Panc1 (cell line): ENCODE measurements around the gene NRCAM. TPM values are rescaled to one million over a fixed set of nuclear protein-coding genes. Genes with fewer than 3 reads are reported as not detected.

Experiments
- ATAC-seq: fragments of 200-7000 bp; cut with Tn5 transposase; 2 replicates; pipeline ENCODE4 v1.9.1; 2020; ENCODE audit warnings: mild to moderate bottlenecking, moderate library complexity
- BruUV-seq: library from RNA; stranded (reverse); fragments of 400-500 nt; replicated peaks from 2 replicates; lab custom pipeline; 2021; lab: Mats Ljungman, UMichigan
- CTCF ChIA-PET: fragments of 300-600 bp; sonication (Branson Sonifier 250); formaldehyde crosslinking; loops from one replicate; lab custom pipeline; 2022; ENCODE audit warnings: antibody characterized with exemption; lab: Charles Lee
- POLR2A ChIA-PET: fragments of 300-600 bp; sonication (Branson Sonifier 250); formaldehyde crosslinking; loops from one replicate; lab custom pipeline; 2022; ENCODE audit warnings: antibody characterized with exemption; lab: Charles Lee
- DNase-seq: peaks from one replicate; pipeline ENCODE4 v3.0.0-alpha.2; 2010; ENCODE audit warnings: low read depth, low spot score
- H3K27ac ChIP-seq: 2 replicates; pipeline ENCODE4 v1.5.1; 2011; ENCODE audit warnings: mild to moderate bottlenecking, low read length, inconsistent platforms
- H3K27me3 ChIP-seq: fragments of 200-500 bp; sonication (Bioruptor generic); 2 replicates; pipeline ENCODE4 v1.6.0; 2014; ENCODE audit warnings: low read length, inconsistent platforms; ENCODE audit not compliant: control insufficient read depth, insufficient read depth
- H3K36me3 ChIP-seq: fragments of 200-500 bp; sonication (Bioruptor generic); 2 replicates; pipeline ENCODE4 v1.5.1; 2014; ENCODE audit warnings: inconsistent platforms, mild to moderate bottlenecking, low read length, moderate library complexity; ENCODE audit not compliant: control insufficient read depth, insufficient read depth
- H3K4me1 ChIP-seq: 2 replicates; pipeline ENCODE4 v1.5.1; 2011; ENCODE audit warnings: inconsistent platforms, mild to moderate bottlenecking, low read length, moderate library complexity; ENCODE audit not compliant: control insufficient read depth, insufficient read depth
- H3K4me3 ChIP-seq, 2 experiments: 2 replicates each; pipeline ENCODE4 v1.5.1; 2011 to 2012; ENCODE audit warnings: low read depth in 2 of 2, low read length in 2 of 2, mild to moderate bottlenecking in 2 of 2, inconsistent platforms in 1 of 2, moderate library complexity in 1 of 2
- H3K9me3 ChIP-seq: fragments of 200-500 bp; sonication (Bioruptor generic); 2 replicates; pipeline ENCODE4 v1.5.1; 2014; ENCODE audit warnings: low read depth, mild to moderate bottlenecking, inconsistent platforms, low read length, moderate library complexity; ENCODE audit not compliant: control insufficient read depth, insufficient read depth
- CTCF ChIP-seq: fragments of 450-650 bp; IDR thresholded peaks from 2 replicates; pipeline ENCODE4 v1.5.1; 2017; ENCODE audit warnings: mild to moderate bottlenecking
- POLR2AphosphoS5 ChIP-seq: IDR thresholded peaks from 2 replicates; pipeline ENCODE4 v1.6.1; 2012; ENCODE audit warnings: mild to moderate bottlenecking, low read depth, low read length, moderate library complexity
- SIN3A ChIP-seq: IDR thresholded peaks from 2 replicates; pipeline ENCODE4 v1.6.1; 2012; ENCODE audit warnings: low read depth, mild to moderate bottlenecking, low read length, moderate library complexity, borderline replicate concordance; ENCODE audit not compliant: insufficient read depth
- TCF7L2 ChIP-seq: IDR thresholded peaks from 2 replicates; pipeline ENCODE4 v1.6.1; 2011; ENCODE audit warnings: mild to moderate bottlenecking, low read depth, low read length, inconsistent platforms
- in situ Hi-C: cut with HindIII; loops from 2 replicates; pipeline ENCODE4 v1.10.0; 2016; ENCODE audit warnings: low sequenced_read_pairs, low pct_unique_long_range_greater_than_20kb
- intact Hi-C: fragments of 100-400 bp; cut with micrococcal nuclease; formaldehyde crosslinking; loops from one replicate; pipeline ENCODE4 v1.10.0; 2022; ENCODE audit not compliant: unreplicated experiment
- total RNA-seq: library from RNA; stranded (reverse); gene quantifications from one replicate; pipeline ENCODE4 v1.2.1, GENCODE V29; 2021; ENCODE audit not compliant: unreplicated experiment
- TF ChIP-seq, protein P1 (sequence below), 2 experiments: IDR thresholded peaks; 2 replicates each; pipeline ENCODE4 v1.6.1; 2011 to 2012; ENCODE audit warnings: low read depth in 2 of 2, control low read depth in 1 of 2, low read length in 1 of 2, mild to moderate bottlenecking in 1 of 2, moderate library complexity in 1 of 2; ENCODE audit not compliant: insufficient read depth in 1 of 2

The NRCAM gene
- total RNA-seq, 1 experiment from 2014 or later: 0.21 TPM

DNA sequence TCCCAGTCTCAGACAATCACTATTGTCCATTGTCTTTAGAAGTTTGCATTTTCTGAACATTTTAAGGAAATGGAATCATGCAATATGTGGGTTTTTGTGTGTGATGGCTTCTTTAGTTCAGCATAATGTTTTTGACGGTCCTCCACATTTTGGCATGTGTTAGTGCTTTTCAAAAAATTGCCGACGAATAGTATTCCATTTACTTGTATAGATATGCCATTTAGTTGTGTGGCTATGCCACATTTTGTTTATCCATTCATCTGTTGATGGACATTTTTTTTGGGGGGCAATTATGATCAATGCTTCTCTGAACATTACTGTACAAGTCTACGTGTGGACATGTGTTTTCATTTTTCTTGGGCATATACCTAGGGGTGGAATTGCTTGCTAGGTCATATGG, 314.1 kb downstream of the NRCAM start:
- intact Hi-C loops: loop anchor here (10.0 kb wide), 1 partner anchor 207 kb away; no protein-coding TSS in a partner anchor
- TF ChIP-seq CTCF (no peak), POLR2AphosphoS5 (no peak), SIN3A (no peak), TCF7L2 (no peak)
- TF ChIP-seq, protein P1, sequence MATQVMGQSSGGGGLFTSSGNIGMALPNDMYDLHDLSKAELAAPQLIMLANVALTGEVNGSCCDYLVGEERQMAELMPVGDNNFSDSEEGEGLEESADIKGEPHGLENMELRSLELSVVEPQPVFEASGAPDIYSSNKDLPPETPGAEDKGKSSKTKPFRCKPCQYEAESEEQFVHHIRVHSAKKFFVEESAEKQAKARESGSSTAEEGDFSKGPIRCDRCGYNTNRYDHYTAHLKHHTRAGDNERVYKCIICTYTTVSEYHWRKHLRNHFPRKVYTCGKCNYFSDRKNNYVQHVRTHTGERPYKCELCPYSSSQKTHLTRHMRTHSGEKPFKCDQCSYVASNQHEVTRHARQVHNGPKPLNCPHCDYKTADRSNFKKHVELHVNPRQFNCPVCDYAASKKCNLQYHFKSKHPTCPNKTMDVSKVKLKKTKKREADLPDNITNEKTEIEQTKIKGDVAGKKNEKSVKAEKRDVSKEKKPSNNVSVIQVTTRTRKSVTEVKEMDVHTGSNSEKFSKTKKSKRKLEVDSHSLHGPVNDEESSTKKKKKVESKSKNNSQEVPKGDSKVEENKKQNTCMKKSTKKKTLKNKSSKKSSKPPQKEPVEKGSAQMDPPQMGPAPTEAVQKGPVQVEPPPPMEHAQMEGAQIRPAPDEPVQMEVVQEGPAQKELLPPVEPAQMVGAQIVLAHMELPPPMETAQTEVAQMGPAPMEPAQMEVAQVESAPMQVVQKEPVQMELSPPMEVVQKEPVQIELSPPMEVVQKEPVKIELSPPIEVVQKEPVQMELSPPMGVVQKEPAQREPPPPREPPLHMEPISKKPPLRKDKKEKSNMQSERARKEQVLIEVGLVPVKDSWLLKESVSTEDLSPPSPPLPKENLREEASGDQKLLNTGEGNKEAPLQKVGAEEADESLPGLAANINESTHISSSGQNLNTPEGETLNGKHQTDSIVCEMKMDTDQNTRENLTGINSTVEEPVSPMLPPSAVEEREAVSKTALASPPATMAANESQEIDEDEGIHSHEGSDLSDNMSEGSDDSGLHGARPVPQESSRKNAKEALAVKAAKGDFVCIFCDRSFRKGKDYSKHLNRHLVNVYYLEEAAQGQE (IDR thresholded peaks at IDR 0.05; ENCODE audit: insufficient read depth in 1 of 2, low read depth in 2 of 2, low read length in 1 of 2): no peak
- ChIA-PET POLR2A (no interaction called here), CTCF (no interaction called here)
- H3K9me3 ChIP-seq: no peaks in the 10 kb centered on the region
- peaks cover 4% of the 10 kb centered on the region; the same call in 1 of the 2 replicates for H3K4me1 ChIP-seq
- DNase-seq (no peak), ATAC-seq (no peak)
- no peaks in the 10 kb centered on the region for H3K27me3 ChIP-seq
- BruUV-seq: no TSS peak
- no peak overlapping the region for H3K27ac ChIP-seq
- H3K4me3 ChIP-seq: no peak overlapping the region
- in situ Hi-C loops: no loop called here
- no peaks in the 10 kb centered on the region for H3K36me3 ChIP-seq

- TF ChIP-seq CTCF: no peak
- no peak for TF ChIP-seq TCF7L2
- no peak for TF ChIP-seq SIN3A
- TF ChIP-seq, protein P1 (IDR thresholded peaks at IDR 0.05; ENCODE audit: insufficient read depth in 1 of 2, low read depth in 2 of 2, low read length in 1 of 2): no peak
- no peak for TF ChIP-seq POLR2AphosphoS5
- ChIA-PET CTCF (no interaction called here), POLR2A (no interaction called here)
- Histone ChIP-seq H3K27ac (no peak overlapping the region), H3K4me1 (no peaks in the 10 kb centered on the region), H3K36me3 (no peaks in the 10 kb centered on the region), H3K9me3 (no peaks in the 10 kb centered on the region), H3K27me3 (no peaks in the 10 kb centered on the region), H3K4me3 (no peak overlapping the region)
- in situ Hi-C loops: no loop called here
- DNase-seq (no peak), ATAC-seq (no peak)
- intact Hi-C loops: loop anchor here (10.0 kb wide), 1 partner anchor 206 kb away; no protein-coding TSS in a partner anchor
- no TSS peak for BruUV-seq
These were observed 315.6 kb downstream of the NRCAM start for GRCh38 chr7:108140671-108141070.
